Measurements from ENCODE around the gene ORM2.
"Not testable (repeated sequence)": the region's sequence is repeated elsewhere in the genome, so short reads cannot be mapped to it uniquely, and the experiment has no call there.

The ORM2 gene

DNA sequence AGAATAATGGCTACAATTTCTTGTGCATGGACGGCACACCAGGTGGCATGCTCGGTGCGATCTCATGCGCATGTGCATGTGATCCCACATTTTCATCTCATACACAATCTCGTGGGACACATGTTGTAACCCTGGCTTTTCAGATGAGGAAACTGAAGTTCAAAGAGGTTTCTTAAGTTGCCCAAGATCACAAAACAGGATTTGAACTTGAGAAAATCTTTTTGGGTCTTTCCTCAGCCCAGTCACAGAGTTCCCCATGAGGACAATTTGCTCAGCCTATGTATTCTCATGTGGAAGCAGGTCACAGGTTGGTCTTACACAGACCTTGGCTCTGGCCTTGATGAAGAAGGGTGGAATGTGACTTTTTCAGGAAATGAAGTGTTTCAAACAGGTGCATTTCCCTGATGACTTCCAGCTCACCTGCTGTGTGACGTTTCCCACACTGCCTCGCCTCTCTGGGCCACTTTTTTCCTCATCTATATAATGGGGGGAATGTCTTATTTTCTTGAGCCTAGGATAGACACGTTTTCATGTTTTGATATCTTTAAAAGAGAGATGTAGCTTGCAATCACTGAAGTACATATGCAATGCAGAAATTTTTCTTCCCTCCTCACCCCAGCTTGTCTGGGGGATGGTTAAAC is 13.8 kb upstream of the ORM2 start:
- no peak for DNase-seq

DNA sequence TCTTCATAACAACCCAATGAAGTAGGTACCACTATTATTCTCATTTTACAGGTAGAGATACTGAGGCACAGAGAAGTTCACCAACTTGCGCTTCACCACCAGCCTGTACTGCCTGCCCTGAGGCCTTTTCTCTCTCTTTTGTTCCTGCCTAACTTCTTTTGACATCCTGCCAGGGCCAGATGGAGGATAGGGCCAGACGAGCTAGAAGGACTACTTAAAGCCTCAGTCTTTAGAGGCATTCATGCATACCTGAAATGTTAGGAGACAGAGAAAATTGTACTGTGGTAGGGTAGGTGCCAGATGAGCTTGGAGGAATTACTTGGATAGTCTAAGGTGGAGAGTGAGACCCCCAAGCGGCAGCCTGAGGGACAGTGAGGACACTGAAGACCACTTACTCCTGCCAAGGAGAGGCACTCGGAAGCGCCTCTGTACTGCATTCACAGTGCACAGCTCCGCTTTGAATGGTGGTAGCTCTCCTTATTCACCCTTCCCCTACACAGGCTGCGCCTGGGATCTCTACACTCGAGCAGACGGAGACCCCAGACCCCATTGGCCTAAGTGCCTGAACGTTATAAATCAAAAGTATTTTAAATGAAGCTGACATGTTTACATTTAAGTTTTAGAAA is 13.0 kb upstream of the ORM2 start:
- DNase-seq: no peak

- no peak for DNase-seq
These were observed 11.9 kb upstream of the ORM2 start for GRCh38 chr9:114317665-114318357.

DNA sequence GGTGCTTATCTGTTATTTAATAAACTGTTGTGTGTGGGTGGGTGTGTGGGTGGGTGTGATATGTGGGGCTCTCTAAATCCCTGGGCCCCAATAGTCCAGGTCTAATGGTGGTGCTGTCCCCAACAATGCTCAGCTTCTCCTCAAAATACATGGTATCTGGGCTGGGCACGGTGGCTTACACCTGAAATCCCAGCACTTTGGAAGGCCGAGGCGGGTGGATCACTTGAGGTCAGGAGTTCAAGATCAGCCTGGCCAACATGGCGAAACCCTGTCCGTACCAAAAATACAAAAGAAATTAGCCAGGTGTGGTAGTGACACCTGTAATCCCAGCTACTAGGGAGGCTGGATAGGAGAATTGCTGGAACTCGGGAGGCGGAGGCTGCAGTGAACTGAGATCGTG is 11.3 kb upstream of the ORM2 start:
- DNase-seq: no peak

DNA sequence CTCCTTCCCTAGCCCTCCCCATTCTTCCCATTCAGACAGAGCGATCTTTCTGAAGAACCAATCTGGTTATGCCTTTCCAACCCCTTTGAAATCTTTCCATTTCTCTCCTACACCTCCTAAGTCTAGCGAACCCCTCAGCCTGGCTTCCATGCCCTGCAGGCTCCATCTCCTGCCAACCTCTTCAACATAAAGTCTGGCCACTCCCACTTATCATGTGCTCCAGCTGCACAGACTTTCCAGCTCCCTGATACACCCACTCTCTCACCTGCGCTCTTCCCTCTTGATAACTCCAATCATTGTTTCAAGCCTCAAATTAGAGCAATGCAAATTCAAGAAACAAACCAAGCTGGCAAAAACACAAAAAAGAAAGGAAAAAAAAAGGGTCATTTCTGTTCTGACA is 10.5 kb upstream of the ORM2 start:
- no peak for DNase-seq

DNA sequence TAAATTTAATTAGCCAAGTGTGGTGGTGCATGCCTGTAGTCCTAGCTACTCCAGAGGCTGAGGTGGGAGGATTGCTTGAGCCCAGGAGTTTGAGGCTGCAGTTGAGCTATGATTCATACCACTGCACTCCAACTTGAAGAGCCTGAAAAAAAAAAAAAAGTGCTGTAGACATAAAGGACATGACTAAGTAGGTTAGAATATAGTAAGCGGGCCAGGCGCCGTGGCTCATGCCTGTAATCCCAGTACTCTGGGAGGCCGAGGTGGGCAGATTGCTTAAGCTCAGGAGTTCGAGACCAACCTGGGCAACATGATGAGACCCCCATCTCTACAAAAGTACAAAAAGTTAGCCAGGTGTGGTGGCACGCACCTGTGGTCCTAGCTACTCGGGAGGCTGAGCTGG is 9.0 kb upstream of the ORM2 start:
- not testable (repeated sequence) for DNase-seq

DNA sequence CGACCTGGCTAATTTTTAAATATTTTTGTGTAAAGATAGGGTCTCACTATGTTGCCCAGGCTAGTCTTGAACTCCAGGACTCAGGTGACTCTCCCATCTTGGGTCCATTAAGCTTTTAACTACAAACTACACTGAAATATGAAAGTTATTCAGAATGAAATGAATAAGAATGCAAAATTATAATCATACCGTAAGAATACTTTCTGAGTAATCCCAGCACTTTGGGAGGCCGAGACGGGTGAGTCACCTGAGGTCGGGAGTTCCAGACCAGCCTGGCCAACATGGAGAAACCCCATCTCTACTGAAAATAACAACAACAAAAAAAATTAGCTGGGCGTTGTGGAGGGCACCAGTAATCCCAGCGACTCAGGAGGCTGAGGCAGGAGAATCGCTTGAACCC is 7.9 kb upstream of the ORM2 start:
- DNase-seq: no peak

DNA sequence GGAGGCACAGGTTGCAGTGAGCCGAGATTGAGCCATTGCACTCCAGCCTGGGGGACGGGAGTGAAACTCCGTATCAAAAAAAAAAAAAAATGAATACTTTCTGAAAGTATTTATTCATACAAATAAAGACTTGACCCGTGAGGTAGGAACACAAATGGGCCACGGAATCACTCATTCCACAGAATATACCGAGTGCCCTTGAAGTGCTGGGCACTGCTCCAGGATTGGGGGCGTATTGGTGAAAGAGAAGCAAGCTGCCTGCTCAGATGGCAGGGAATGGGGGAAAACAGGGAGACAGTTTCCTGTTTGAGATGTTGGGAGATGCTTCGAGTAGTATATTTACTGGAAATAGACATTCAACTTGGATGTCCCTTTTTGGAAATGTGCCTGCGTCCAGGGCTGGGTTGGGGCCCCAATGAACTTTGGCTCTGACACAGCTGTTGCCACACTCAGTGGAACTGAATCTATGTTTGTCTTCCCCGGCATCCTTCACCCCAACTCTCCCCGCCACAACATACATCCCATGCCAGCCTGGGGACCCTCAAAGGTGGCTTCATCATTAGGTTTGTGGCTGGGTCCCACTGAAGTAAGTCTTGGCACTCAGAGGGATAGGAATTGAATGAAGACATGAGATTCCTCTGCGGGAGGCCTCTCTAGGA is 7.4 kb upstream of the ORM2 start:
- DNase-seq: not testable (repeated sequence)

DNA sequence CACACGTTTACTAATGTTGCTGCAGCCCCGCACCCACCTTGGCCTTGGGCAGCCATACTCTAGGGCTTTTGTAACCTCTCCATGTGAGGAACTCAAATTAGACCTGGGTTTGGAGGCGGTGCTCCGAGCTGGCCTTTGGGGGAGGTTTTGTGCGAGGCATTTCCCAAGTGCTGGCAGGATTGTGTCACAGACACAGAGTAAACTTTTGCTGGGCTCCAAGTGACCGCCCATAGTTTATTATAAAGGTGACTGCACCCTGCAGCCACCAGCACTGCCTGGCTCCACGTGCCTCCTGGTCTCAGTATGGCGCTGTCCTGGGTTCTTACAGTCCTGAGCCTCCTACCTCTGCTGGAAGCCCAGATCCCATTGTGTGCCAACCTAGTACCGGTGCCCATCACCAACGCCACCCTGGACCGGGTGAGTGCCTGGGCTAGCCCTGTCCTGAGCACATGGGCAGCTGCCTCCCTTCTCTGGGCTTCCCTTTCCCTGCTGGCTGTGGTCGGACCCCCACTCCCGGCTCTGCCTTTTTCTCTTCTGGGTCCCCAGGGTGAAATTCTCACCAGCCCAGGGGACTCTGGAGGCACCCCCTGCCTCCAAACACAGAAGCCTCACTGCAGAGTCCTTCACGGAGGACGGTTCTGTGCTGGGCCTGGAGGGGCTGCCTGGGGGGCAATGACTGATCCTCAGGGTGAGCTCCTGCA is 6.7 kb upstream of the ORM2 start, which contains the start of gene ORM1:
TSS of gene ORM1 (plus strand) at position 268 of the 701 bp plus-strand sequence. CDS start at position 304, 36 bp downstream.
- not testable (repeated sequence) for DNase-seq

GRCh38 chr9:114323849-114324248 is 5.8 kb upstream of the ORM2 start:
- not testable (repeated sequence) for DNase-seq

- no peak for DNase-seq
These were observed 5.2 kb upstream of the ORM2 start for GRCh38 chr9:114324492-114324891.

DNA sequence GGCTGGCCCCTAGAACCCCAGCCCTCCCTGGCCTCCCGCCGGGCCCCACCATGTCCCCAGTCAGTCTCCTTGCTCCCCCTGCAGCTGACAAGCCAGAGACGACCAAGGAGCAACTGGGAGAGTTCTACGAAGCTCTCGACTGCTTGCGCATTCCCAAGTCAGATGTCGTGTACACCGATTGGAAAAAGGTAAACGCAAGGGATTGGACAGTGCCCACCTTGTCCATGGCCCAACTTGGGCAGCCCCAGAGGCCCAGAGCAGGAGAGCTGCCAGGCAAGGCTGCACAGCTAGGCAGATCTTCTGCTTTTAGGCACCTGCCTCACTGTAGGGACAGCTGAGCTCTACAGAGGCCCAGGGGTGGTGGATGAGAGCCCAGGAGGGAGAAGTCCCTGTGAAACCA is 4.7 kb upstream of the ORM2 start:
- DNase-seq: not testable (repeated sequence)

DNA sequence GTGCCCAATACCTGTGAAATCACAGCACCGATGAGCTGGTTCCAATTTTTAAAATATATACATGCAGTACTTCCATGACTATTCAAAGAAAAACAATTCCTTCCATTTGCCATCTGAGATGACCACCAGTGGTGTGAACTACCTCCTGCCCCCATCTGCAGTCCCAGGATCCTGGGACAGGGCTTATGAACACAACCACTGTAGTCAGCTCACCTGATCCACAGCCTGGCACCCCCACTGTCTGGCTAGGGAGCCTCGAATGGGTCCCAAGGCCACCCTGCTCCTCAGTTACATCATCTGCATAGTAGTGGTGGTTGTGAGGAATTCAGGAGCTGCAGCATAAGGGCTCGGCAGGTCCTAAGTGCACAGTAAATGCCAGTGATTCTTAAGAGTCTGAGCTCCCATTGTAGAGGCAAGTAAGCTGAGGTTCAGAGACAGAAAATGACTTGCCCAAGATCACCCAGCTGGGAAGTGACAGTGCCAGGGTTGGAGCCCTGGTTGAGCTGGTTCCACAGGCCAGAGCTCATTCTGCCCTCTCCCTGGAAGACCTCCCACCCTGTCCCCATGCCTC is 3.9 kb upstream of the ORM2 start:
- DNase-seq: not testable (repeated sequence)

GRCh38 chr9:114327749-114328148 is 1.9 kb upstream of the ORM2 start:
- no peak for DNase-seq

DNA sequence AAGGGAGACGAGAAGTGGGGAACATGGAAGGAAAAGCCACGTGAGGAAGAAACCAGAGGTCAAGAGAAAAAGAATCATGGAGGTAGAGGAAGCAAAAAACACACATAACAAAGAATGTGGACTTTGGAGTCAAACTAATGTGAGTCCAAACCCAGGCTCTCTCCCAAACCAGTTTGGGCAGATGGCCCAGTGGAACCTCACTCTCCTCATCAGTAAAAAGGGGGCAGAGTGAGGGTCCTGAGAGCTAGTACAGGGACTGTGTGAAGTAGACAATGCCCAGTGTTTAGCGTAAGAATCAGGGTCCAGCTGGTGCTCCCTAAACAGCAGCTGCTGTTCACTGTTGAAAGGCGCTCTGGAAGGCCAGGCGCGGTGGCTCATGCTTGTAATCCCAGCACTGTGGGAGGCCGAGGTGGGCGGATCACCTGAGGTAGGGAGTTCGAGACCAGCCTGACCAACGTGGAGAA is 1.3 kb upstream of the ORM2 start:
- not testable (repeated sequence) for DNase-seq

- DNase-seq: not testable (repeated sequence)
These were observed 588 bp upstream of the ORM2 start for GRCh38 chr9:114328937-114329624.

DNA sequence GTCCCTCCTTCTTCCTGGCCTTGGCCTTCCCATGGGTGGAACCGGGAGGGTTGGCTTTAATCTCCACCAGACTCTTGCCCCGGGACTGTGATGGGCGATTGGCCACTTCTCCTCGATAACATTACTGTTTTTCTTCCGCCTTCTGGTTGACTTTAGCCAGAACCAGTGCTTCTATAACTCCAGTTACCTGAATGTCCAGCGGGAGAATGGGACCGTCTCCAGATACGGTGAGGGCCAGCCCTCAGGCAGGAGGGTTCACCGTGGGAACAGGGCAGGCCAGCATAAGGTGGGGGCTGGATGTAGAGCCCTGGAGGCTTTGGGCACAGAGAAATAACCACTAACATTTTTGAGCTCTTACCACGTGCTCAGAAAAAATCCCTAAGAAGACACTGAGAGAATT is 967 bp downstream of the ORM2 start:
- DNase-seq: no peak

- not testable (repeated sequence) for DNase-seq
These were observed 1.8 kb downstream of the ORM2 start for GRCh38 chr9:114331229-114332195.

DNA sequence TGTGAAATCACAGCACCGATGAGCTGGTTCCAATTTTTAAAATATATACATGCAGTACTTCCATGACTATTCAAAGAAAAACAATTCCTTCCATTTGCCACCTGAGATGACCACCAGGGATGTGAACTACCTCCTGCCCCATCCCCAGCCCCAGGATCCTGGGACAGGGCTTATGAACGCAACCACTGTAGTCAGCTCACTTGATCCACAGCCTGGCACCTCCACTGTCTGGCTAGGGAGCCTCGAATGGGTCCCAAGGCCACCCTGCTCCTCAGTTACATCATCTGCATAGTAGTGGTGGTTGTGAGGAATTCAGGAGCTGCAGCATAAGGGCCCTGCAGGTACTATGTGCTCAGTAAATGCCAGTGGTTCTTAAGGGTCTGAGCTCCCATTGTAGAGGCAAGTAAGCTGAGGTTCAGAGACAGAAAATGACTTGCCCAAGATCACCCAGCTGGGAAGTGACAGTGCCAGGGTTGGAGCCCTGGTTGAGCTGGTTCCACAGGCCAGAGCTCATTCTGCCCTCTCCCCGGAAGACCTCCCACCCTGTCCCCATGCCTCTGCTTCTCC is 2.9 kb downstream of the ORM2 start:
- DNase-seq: not testable (repeated sequence)

DNA sequence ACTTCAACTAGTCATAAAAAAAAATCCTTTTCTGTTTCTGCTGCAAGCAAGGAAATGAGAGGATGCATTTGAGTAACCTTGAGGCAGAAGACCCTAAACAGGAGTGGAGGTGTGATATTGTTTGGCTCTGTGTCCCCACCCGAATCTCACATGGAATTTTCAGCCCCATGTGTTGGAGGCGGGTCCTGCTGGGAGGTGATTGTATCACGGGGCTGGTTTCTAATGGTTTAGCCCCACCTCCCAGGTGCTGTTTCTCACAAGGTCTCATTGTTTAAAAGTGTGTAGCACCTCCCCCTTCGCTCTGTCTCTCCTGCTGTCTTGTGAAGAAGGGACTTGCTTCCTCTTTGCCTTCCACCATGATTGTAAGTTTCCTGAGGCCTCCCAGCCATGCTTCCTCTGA is 4.0 kb downstream of the ORM2 start:
- not testable (repeated sequence) for DNase-seq
